ENCODE measurements around the gene APOBEC4. TPM values are rescaled to one million over a fixed set of nuclear protein-coding genes. Genes with fewer than 3 reads are reported as not detected.

The APOBEC4 gene
- total and polyA plus RNA-seq, 9 of the 15 experiments (the other 6 are each of a cell fraction or from before 2014, with no cell fraction given): not detected

GRCh38 chr1:183600136-183600535 is 53.0 kb downstream of the APOBEC4 start:
- FAIRE-seq: no peak
- TF ChIP-seq TRIM28 (IDR thresholded peaks at IDR 0.05) (no peak), ATF3 (IDR thresholded peaks at IDR 0.05) (peak; percentile 44; the same call in 1 of the 2 replicates), ATF3 (CRISPR knock-in tag; conservative IDR thresholded peaks at IDR 0.05) (no peak), ZNF280A (IDR thresholded peaks at IDR 0.05; ENCODE audit: low read depth, partially characterized antibody) (no peak), ZHX1 (conservative IDR thresholded peaks at IDR 0.05; ENCODE audit: low read length) (no peak), ZNF512 (tag; IDR thresholded peaks at IDR 0.05) (no peak), ZNF175 (CRISPR knock-in tag; IDR thresholded peaks at IDR 0.05; ENCODE audit: low read depth) (peak; percentile 72; the same call in 1 of the 2 replicates), MECOM (CRISPR knock-in tag; IDR thresholded peaks at IDR 0.05) (no peak), ZBTB8A (IDR thresholded peaks at IDR 0.05; ENCODE audit: partially characterized antibody) (no peak), PKNOX1 (IDR thresholded peaks at IDR 0.05) (peak; percentile 40; the same call in 1 of the 2 replicates), TRIM24 (IDR thresholded peaks at IDR 0.05) (peak in 1 of 2 experiments; percentile 24; a peak in 1 of 4 replicates), GTF2A2 (tag; IDR thresholded peaks at IDR 0.05) (no peak), NFE2 (IDR thresholded peaks at IDR 0.05; ENCODE audit: low read depth) (peak; percentile 47), MTA3 (IDR thresholded peaks at IDR 0.05; ENCODE audit: borderline replicate concordance) (no peak), HMGN3 (IDR thresholded peaks at IDR 0.05; ENCODE audit: borderline replicate concordance, extremely low read depth, insufficient read length, low read depth, low read length) (no peak)

More at GRCh38 chr1:183600136-183600535, 53.0 kb downstream of the APOBEC4 start:
- CTCF ChIA-PET (ENCODE audit: low intra/inter-chr PET ratio): no interaction called here
- H3K4me2 ChIP-seq (ENCODE audit: insufficient read depth, low read length): no peak overlapping the region
- no TSS peak for BruUV-seq (replicated peaks)
- no peaks in the 10 kb centered on the region for H3K9me3 ChIP-seq (replicated peaks; ENCODE audit: control insufficient read depth, insufficient read depth, low read depth, low read length)
- POLR2A ChIA-PET: interaction anchor here (1.0 kb wide), 1 partner anchor 13 kb away, joined by 4 read pairs; no protein-coding TSS in a partner anchor
- peak in 1 of 4 experiments; percentile 21 for DNase-seq (ENCODE audit: extremely low read depth in 1 of 4, low spot score in 3 of 4)
- 3% methylated on average over 3 of the region's 3 CpGs for WGBS (ENCODE audit: insufficient coverage, low coverage, missing lambda C conversion rate)
- in situ Hi-C loops (cut with MboI) (loop anchor here (25.0 kb wide), 1 partner anchor 638 kb away; the partner anchor contains the start of gene SHCBP1L), intact Hi-C loops (cut with micrococcal nuclease) (no loop called here)
- peaks cover 0 to 7% of the 10 kb centered on the region in 2 experiments; a peak in 2 of 5 replicates for H3K4me1 ChIP-seq (replicated peaks in 1 of 2; ENCODE audit: control insufficient read depth in 2 of 2, insufficient read depth in 2 of 2, low read length in 2 of 2)
- no peak overlapping the region for H2AFZ ChIP-seq (ENCODE audit: low read depth, low read length)
- H3K9me1 ChIP-seq (ENCODE audit: control insufficient read depth, insufficient read depth, low read length): no peaks in the 10 kb centered on the region
- H3K27ac ChIP-seq (ENCODE audit: extremely low read depth, low read depth, low read length): no peak overlapping the region
- no peak overlapping the region for H3K4me3 ChIP-seq
- no peaks in the 10 kb centered on the region for H3K79me2 ChIP-seq (ENCODE audit: control insufficient read depth, insufficient read depth, low read length)
- no peaks in the 10 kb centered on the region for H3K36me3 ChIP-seq (ENCODE audit: control insufficient read depth, insufficient read depth, low read length)
- peaks cover 24 to 44% of the 10 kb centered on the region in 2 experiments for H3K27me3 ChIP-seq (ENCODE audit: control insufficient read depth in 2 of 2, insufficient read depth in 2 of 2, low read length in 2 of 2)
- H3K9ac ChIP-seq (ENCODE audit: insufficient read depth in 1 of 2, low read depth in 2 of 2, low read length in 2 of 2): no peak overlapping the region
- no peak for ATAC-seq
- no peaks in the 10 kb centered on the region for H4K20me1 ChIP-seq (replicated peaks; ENCODE audit: control insufficient read depth, insufficient read depth, low read length)
